Ishikawa (cell line): Measurements from ENCODE around the gene P4HA1.

Source experiments
- CEBPB ChIP-seq: IDR thresholded peaks from 2 replicates; pipeline ENCODE4 v1.6.1; 2012
- CREB1 ChIP-seq: IDR thresholded peaks from 2 replicates; pipeline ENCODE4 v1.6.1; 2012; ENCODE audit warnings: low read depth
- EP300 ChIP-seq: IDR thresholded peaks from 2 replicates; pipeline ENCODE4 v1.6.1; 2012; ENCODE audit warnings: borderline replicate concordance
- FOXM1 ChIP-seq: IDR thresholded peaks from 2 replicates; pipeline ENCODE4 v1.6.1; 2012; ENCODE audit warnings: low read depth, borderline replicate concordance
- NFIC ChIP-seq: IDR thresholded peaks from 2 replicates; pipeline ENCODE4 v1.6.1; 2012
- RAD21 ChIP-seq: IDR thresholded peaks from 2 replicates; pipeline ENCODE4 v1.6.1; 2012; ENCODE audit warnings: low read depth
- TCF12 ChIP-seq: IDR thresholded peaks from 2 replicates; pipeline ENCODE4 v1.6.1; 2012; ENCODE audit warnings: low read depth
- TEAD4 ChIP-seq: IDR thresholded peaks from 2 replicates; pipeline ENCODE4 v1.6.1; 2012
- YY1 ChIP-seq: IDR thresholded peaks from 2 replicates; pipeline ENCODE4 v1.6.1; 2012; ENCODE audit warnings: low read depth
- TF ChIP-seq, protein P1 (sequence below): IDR thresholded peaks from 2 replicates; pipeline ENCODE4 v1.6.1; 2012
- TF ChIP-seq, protein P2 (sequence below): IDR thresholded peaks from 2 replicates; pipeline ENCODE4 v1.6.1; 2012; ENCODE audit warnings: low read depth, mild to moderate bottlenecking

- TF ChIP-seq, protein P1, sequence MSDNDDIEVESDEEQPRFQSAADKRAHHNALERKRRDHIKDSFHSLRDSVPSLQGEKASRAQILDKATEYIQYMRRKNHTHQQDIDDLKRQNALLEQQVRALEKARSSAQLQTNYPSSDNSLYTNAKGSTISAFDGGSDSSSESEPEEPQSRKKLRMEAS: no peak
- TF ChIP-seq TCF12 (no peak; the same call in 1 of the 2 replicates), FOXM1 (no peak), YY1 (no peak), EP300 (no peak), NFIC (no peak), RAD21 (no peak), TEAD4 (peak; percentile 69), CEBPB (no peak), CREB1 (no peak)
- TF ChIP-seq, protein P2, sequence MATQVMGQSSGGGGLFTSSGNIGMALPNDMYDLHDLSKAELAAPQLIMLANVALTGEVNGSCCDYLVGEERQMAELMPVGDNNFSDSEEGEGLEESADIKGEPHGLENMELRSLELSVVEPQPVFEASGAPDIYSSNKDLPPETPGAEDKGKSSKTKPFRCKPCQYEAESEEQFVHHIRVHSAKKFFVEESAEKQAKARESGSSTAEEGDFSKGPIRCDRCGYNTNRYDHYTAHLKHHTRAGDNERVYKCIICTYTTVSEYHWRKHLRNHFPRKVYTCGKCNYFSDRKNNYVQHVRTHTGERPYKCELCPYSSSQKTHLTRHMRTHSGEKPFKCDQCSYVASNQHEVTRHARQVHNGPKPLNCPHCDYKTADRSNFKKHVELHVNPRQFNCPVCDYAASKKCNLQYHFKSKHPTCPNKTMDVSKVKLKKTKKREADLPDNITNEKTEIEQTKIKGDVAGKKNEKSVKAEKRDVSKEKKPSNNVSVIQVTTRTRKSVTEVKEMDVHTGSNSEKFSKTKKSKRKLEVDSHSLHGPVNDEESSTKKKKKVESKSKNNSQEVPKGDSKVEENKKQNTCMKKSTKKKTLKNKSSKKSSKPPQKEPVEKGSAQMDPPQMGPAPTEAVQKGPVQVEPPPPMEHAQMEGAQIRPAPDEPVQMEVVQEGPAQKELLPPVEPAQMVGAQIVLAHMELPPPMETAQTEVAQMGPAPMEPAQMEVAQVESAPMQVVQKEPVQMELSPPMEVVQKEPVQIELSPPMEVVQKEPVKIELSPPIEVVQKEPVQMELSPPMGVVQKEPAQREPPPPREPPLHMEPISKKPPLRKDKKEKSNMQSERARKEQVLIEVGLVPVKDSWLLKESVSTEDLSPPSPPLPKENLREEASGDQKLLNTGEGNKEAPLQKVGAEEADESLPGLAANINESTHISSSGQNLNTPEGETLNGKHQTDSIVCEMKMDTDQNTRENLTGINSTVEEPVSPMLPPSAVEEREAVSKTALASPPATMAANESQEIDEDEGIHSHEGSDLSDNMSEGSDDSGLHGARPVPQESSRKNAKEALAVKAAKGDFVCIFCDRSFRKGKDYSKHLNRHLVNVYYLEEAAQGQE: no peak
These were observed 1.1 kb downstream of the P4HA1 start for GRCh38 chr10:73095481-73096021.
